ENCODE measurements around the gene ROPN1B.
"Not testable (repeated sequence)": the region's sequence is repeated elsewhere in the genome, so short reads cannot be mapped to it uniquely, and the experiment has no call there.

The ROPN1B gene

GRCh38 chr3:125957020-125957419, 12.0 kb upstream of the ROPN1B start:
- FAIRE-seq; DNase-seq (ENCODE audit: extremely low spot score, insufficient read length, low read depth): not testable (repeated sequence)

DNA sequence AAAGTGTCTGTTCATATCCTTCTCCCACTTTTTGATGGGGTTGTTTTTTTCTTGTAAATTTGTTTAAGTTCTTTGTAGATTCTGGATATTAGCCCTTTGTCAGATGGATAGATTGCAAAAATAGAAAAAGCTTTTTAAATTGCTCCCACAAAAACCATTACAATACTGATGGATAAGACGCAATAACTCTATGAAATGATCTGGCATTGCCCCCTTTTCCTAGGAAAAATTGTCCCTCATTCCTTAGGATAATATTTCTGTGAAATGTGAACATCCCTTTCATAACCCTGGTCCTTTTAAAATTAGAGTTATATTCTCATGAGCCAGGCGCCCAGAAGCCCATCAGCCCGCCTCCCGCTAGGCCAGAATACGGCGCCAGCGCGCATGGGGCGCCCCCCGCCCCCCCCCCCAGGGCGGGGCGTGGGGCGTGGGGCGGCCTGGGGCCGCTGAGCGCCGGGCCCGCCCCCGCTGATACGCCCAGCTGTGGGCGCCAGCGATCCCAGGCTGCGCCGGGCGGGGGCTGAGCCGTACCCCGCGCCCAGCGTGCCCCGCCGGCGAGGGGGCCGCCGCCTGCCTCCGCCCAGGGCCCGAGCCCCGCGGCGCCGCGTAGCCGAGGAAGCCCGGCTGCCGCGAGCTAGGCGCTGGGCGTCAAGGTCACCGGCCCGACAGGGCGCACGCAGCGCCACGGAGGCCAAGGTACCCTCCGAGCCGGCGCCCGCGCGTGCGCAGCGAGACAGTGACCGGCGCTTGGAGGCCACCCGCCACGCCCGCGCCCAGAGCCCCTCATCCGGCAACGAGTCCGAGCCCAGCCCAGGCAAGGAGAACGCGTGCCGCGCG, 11.1 kb upstream of the ROPN1B start:
- DNase-seq (ENCODE audit: extremely low spot score, insufficient read length, low read depth) (no peak), FAIRE-seq (no peak)

- no peak for FAIRE-seq
- no peak for DNase-seq (ENCODE audit: extremely low spot score, insufficient read length, low read depth)
Measured at GRCh38 chr3:125958511-125959316, 10.3 kb upstream of the ROPN1B start.

DNA sequence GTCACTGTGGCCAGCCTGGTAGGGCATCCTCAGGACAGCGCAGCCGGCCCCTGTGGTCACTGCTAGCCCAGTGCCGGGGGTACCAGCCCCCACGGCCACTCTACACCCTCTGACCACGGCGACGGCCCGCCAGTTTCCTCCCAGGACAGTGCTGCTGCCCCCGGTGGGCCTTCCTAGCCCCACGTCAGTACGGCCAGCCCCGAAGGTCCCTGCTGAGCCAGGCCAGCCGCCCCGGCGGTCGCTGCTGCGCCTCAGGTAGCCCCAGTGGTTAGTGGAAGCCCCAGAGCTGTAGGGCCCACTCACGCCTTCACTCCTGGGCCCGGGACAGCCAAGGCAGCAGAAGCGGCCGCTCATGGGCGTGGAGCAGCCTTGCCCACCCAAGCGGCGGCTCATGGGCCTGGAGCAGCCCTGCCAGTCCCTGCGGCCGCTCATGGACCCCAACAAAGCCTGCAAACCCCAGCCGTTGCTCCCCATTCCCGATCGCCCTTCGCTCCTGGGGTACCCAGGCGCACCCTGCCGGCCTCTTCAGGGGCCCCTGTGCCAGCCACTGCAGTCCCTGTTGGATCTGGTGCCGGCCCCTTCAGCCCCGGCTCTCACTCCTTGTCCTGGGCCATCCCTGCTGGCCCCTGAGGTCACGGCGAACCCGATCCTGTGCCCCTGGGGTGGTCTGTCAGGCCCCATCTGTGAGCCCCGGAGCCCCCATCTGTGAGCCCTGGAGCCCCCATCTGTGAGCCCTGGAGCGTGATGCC, 9.5 kb upstream of the ROPN1B start:
- FAIRE-seq (no peak), DNase-seq (ENCODE audit: extremely low spot score, insufficient read length, low read depth) (no peak)

- DNase-seq (ENCODE audit: extremely low spot score, insufficient read length, low read depth) (no peak), FAIRE-seq (no peak)
Measured at GRCh38 chr3:125960066-125960424, 8.9 kb upstream of the ROPN1B start.

DNA sequence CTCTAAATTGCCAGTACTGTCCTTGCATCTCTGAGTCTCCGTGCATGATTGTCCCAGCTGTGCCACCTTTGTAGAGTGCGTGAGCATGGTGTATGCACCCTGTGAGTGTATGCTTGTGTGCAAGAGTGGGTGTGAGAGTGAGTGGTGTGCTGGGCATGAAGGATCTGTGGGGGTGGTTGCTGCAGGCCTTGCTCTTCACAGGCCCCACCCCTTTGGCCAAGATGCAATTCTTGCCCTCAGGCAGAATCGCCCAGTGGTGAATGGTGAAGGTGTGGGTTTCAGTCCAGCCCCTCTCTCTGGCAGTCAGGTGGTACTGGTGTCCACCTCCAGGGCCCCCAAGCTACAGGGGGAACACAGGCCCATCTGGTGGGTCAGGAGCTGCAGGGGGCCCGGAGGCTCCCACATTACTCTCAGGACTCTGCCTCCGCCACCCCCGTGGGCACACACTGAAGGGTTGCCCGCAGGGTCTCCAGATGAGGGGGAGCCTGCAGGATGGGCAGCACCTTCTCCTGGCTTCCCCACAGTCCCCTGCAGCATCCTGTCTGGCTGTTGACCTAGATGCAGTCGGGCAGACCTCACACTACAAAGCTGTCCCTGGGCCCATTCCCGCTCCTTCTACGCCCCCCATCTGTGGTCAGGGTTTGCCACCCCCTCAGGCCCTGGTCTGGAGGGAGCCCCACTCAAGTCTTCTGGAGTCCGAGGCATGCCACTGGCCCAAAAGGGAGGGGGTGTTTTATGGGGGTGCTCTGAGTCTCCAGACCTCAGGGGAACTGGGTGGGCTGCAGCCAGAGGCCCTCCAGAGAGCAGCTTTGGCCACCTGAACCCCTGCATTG, 8.3 kb upstream of the ROPN1B start:
- no peak for DNase-seq (ENCODE audit: extremely low spot score, insufficient read length, low read depth)
- no peak for FAIRE-seq

GRCh38 chr3:125961289-125961589, 7.7 kb upstream of the ROPN1B start:
- DNase-seq (ENCODE audit: extremely low spot score, insufficient read length, low read depth): no peak
- no peak for FAIRE-seq

- FAIRE-seq; DNase-seq (ENCODE audit: extremely low spot score, insufficient read length, low read depth): not testable (repeated sequence)
Measured at GRCh38 chr3:125963834-125964233, 5.1 kb upstream of the ROPN1B start.

GRCh38 chr3:125965505-125965904, 3.5 kb upstream of the ROPN1B start:
- DNase-seq (ENCODE audit: extremely low spot score, insufficient read length, low read depth) (no peak), FAIRE-seq (no peak)

DNA sequence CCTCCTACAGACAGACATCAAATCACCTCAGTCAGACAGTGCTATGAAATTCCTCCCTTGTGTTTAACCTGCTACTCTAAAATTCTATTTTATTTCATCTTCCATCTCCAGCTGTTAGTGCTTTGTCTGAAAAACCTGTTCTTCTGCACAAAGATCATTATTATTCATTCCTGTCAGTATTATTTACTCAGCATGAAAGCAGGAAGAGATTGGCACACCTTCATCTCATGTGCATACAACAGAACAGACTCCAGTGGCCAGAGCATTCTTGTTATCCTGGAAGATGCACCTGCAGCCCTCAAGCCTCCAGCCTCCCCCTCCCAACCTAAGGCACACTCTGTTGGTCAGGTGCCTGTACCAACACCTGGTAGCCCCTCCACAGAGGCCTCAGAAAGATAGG, 1.8 kb upstream of the ROPN1B start:
- DNase-seq (ENCODE audit: extremely low spot score, insufficient read length, low read depth) (no peak), FAIRE-seq (no peak)

DNA sequence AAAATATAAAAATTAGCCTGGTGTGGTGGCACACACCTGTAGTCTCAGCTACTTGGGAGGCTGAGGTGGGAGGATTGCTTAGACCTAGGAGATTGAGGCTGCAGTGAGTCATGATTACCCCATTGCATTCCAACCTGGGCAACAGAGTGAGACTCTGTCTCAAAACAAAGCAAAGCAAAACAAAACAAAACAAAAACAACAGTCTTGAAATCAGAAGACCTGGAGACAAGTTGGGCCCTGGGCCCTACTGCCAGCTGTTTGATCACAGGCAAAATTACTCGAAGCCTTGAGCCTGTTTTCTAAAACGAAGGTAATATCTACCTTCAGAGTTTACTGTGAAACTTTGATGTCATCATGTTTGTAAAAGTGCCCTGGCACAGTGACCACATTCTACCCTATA, 857 bp upstream of the ROPN1B start:
- DNase-seq (ENCODE audit: extremely low spot score, insufficient read length, low read depth): not testable (repeated sequence)

GRCh38 chr3:125971997-125972944, 3.3 kb downstream of the ROPN1B start:
- peak; percentile 95 for FAIRE-seq
- DNase-seq (ENCODE audit: extremely low spot score, insufficient read length, low read depth): not testable (repeated sequence)

More for the DNA sequence above, 857 bp upstream of the ROPN1B start:
- FAIRE-seq: not testable (repeated sequence)

GRCh38 chr3:125975245-125976002, 6.4 kb downstream of the ROPN1B start:
- not testable (repeated sequence) for DNase-seq (ENCODE audit: extremely low spot score, insufficient read length, low read depth); FAIRE-seq

GRCh38 chr3:125976003-125976390, 7.0 kb downstream of the ROPN1B start:
- DNase-seq (ENCODE audit: extremely low spot score, insufficient read length, low read depth); FAIRE-seq: not testable (repeated sequence)

GRCh38 chr3:125977104-125977503, 8.1 kb downstream of the ROPN1B start:
- not testable (repeated sequence) for FAIRE-seq; DNase-seq (ENCODE audit: extremely low spot score, insufficient read length, low read depth)

GRCh38 chr3:125984951-125985350, 16.0 kb downstream of the ROPN1B start:
- DNase-seq (ENCODE audit: extremely low spot score, insufficient read length, low read depth): not testable (repeated sequence)
- FAIRE-seq: peak; percentile 79

- FAIRE-seq (peak; percentile 75), DNase-seq (ENCODE audit: extremely low spot score, insufficient read length, low read depth) (peak; percentile 37)
Measured at GRCh38 chr3:125990253-125990970, 21.4 kb downstream of the ROPN1B start.

All from GM18507 (cell line).